AG10803 (cell line): Measurements from ENCODE around the gene PDZD4.

Experiments used
- DNase-seq: peaks from one replicate; pipeline ENCODE4 v3.0.0; 2010; ENCODE audit warnings: low read depth
- H3K4me3 ChIP-seq: 2 replicates; pipeline ENCODE4 v1.5.1; 2011; ENCODE audit warnings: mild to moderate bottlenecking, low read length, control low read depth
- CTCF ChIP-seq: conservative IDR thresholded peaks from 2 replicates; pipeline ENCODE4 v1.5.1; 2011; ENCODE audit warnings: mild to moderate bottlenecking, low read length, control low read depth, inconsistent platforms

The PDZD4 gene

GRCh38 chrX:153862369-153863250 lies 32.3 kb upstream of the PDZD4 start:
- TF ChIP-seq CTCF = no peak
- no peak for DNase-seq
- H3K4me3 ChIP-seq = no peak overlapping the region

- H3K4me3 ChIP-seq = no peak overlapping the region
- TF ChIP-seq CTCF = no peak
- DNase-seq = no peak
Observed at GRCh38 chrX:153861733-153862310, 31.5 kb upstream of the PDZD4 start.

GRCh38 chrX:153861151-153861550 lies 30.8 kb upstream of the PDZD4 start:
- DNase-seq = no peak
- no peak overlapping the region for H3K4me3 ChIP-seq
- no peak for TF ChIP-seq CTCF

GRCh38 chrX:153857348-153857903 lies 27.1 kb upstream of the PDZD4 start:
- no peak for TF ChIP-seq CTCF
- no peak for DNase-seq
- H3K4me3 ChIP-seq = no peak overlapping the region

GRCh38 chrX:153854702-153855101 lies 24.4 kb upstream of the PDZD4 start:
- no peak overlapping the region for H3K4me3 ChIP-seq
- DNase-seq = no peak
- TF ChIP-seq CTCF = no peak

- no peak overlapping the region for H3K4me3 ChIP-seq
- DNase-seq = no peak
- no peak for TF ChIP-seq CTCF
Observed at GRCh38 chrX:153853902-153854267, 23.5 kb upstream of the PDZD4 start.
